ENCODE results near the gene RAB20.

Gene RAB20

GRCh38 chr13:110520431-110521295 is 40.9 kb downstream of the RAB20 start:
- no peak for DNase-seq (ENCODE audit: low read depth)
- no peak for TF ChIP-seq CTCF (IDR thresholded peaks at IDR 0.05; ENCODE audit: low read depth, low read length, missing control alignments)
- H3K4me3 ChIP-seq (ENCODE audit: low read depth, low read length): no peak overlapping the region

GRCh38 chr13:110519506-110519905 is 42.0 kb downstream of the RAB20 start:
- no peak for TF ChIP-seq CTCF (IDR thresholded peaks at IDR 0.05; ENCODE audit: low read depth, low read length, missing control alignments)
- H3K4me3 ChIP-seq (ENCODE audit: low read depth, low read length): no peak overlapping the region
- DNase-seq (ENCODE audit: low read depth): no peak

- TF ChIP-seq CTCF (IDR thresholded peaks at IDR 0.05; ENCODE audit: low read depth, low read length, missing control alignments): no peak
- no peak for DNase-seq (ENCODE audit: low read depth)
- H3K4me3 ChIP-seq (ENCODE audit: low read depth, low read length): no peak overlapping the region
These were observed 42.5 kb downstream of the RAB20 start for GRCh38 chr13:110519046-110519445.

GRCh38 chr13:110518571-110518970 is 43.0 kb downstream of the RAB20 start:
- no peak overlapping the region for H3K4me3 ChIP-seq (ENCODE audit: low read depth, low read length)
- no peak for TF ChIP-seq CTCF (IDR thresholded peaks at IDR 0.05; ENCODE audit: low read depth, low read length, missing control alignments)

GRCh38 chr13:110518226-110518525 is 43.3 kb downstream of the RAB20 start:
- TF ChIP-seq CTCF (IDR thresholded peaks at IDR 0.05; ENCODE audit: low read depth, low read length, missing control alignments): no peak
- H3K4me3 ChIP-seq (ENCODE audit: low read depth, low read length): no peak overlapping the region
- DNase-seq (ENCODE audit: low read depth): no peak

More at GRCh38 chr13:110518571-110518970, 43.0 kb downstream of the RAB20 start:
- DNase-seq (ENCODE audit: low read depth): no peak

GRCh38 chr13:110517505-110518225 is 43.9 kb downstream of the RAB20 start:
- H3K4me3 ChIP-seq (ENCODE audit: low read depth, low read length): no peak overlapping the region
- no peak for DNase-seq (ENCODE audit: low read depth)
- TF ChIP-seq CTCF (IDR thresholded peaks at IDR 0.05; ENCODE audit: low read depth, low read length, missing control alignments): no peak

Measured in GM12864 (cell line).